SW 1271 (cell line): ENCODE measurements around the gene GNAO1.
"Not testable (repeated sequence)": the region's sequence is repeated elsewhere in the genome, so short reads cannot be mapped to it uniquely, and the experiment has no call there.

Source experiments
- DNase-seq, 2 experiments: peaks; one replicate each; lab custom pipeline; 2025; lab: John Stamatoyannopoulos, UW

Gene GNAO1

GRCh38 chr16:56366945-56367344 lies 175.7 kb downstream of the GNAO1 start:
- no peak for DNase-seq

DNA sequence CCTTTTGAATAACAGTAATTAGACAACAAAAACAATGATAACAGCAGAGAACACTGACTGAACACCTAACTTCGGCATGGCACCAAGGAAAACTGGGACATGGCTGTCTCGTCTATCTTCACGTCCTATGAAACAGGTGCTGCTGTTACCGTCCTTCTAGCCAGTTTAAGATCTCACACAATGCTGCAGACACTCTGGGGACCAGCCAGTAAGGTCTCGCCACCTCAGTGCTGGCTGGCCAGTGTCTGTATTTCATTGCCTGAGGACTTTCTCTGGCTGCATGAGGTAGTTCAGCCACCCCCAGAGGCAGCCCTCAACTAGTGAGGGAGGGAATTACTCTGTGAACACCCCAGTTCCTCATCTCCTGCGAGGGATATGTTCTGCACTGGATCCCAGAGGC lies 176.5 kb downstream of the GNAO1 start:
- DNase-seq: no peak

- DNase-seq: no peak
These were observed 177.3 kb downstream of the GNAO1 start for GRCh38 chr16:56368545-56368944.

DNA sequence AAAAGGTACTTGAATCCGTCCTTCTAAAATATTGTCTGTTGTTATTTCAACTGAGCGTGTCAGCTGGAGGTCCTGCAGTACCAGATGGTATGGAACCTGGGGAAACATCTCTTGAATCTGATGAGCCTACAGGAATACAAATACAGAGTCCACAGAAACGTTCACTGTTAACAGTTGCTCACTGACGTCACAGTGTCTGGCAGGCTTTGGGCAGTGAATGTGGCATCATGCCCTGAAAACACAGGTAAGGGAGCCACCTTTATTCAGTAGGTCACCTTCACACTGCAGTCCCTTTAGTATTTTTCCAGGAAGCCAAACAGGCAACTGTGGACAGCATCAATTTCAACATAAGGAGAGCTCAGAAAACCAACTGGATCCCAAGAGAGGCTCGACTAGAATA lies 177.9 kb downstream of the GNAO1 start:
- DNase-seq: no peak

GRCh38 chr16:56370185-56370874 lies 179.0 kb downstream of the GNAO1 start:
- DNase-seq: no peak

DNA sequence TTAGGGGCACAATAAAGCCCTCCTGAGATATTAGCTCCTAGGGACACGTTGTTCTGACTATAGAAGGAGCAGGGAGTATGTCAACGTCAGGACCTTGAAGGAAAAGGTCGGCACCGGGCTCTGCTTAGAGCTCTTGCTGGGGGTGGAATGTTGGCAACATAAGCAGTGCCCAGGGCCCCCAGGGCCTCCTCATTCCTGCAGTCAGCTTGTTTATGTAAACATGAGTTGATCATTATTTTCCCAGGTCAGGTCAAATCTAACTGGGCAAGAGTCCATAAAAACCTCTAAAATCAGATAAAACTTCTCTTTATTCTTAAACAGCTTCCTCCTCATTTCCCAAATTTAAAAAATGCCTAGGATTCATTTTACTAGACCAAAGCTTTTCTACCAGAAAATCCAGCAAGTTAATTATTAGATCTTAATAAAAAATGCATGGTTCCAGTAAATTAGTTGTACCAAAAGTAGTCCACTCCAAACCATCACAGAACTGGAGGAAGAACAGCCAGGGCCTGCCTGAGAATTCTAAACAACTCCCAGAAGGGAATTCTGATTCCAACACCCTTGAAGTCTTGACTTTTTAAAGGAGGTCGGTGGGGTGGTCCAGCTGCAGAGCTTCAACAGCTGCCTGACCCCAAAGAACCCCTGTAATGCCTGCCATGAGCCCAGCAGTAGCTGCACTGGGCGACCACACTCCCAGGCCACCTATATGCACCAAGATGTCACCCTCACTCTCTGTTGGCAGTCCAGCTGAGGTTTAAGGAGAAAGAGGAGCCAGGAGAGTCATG lies 179.8 kb downstream of the GNAO1 start:
- no peak for DNase-seq

GRCh38 chr16:56371660-56371937 lies 180.3 kb downstream of the GNAO1 start:
- DNase-seq: no peak

DNA sequence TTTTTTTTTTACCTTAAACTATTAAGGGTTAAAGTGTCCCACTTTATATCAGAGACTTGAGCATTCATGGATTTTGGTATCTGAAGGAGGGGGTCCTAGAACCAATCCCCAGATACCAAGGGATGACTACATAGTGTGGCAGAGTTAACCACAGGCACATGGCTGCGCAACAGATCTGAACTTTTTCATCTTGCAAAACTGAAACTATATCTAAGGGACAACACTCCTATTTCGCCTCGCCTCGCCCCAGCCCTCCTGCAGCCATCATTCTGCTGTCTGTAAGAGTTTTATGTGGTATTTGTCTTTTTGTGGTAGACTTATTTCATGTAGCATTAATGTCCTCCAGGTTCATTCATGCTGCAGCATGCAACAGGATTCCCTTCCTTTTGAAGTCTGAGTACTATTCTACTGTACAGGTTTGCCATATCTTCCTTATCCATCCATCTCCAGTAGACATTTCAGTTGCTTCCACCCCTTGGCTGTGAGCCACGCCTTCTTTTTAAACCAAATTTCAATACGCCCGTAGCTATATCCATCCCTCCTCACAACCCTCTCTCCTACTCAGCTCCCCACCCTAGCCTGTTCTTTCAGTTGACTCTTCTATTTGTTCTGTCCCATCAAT lies 180.8 kb downstream of the GNAO1 start:
- no peak for DNase-seq

- DNase-seq: no peak
These were observed 181.7 kb downstream of the GNAO1 start for GRCh38 chr16:56373003-56373402.

- DNase-seq: not testable (repeated sequence)
These were observed 184.5 kb downstream of the GNAO1 start for GRCh38 chr16:56375792-56376191.

DNA sequence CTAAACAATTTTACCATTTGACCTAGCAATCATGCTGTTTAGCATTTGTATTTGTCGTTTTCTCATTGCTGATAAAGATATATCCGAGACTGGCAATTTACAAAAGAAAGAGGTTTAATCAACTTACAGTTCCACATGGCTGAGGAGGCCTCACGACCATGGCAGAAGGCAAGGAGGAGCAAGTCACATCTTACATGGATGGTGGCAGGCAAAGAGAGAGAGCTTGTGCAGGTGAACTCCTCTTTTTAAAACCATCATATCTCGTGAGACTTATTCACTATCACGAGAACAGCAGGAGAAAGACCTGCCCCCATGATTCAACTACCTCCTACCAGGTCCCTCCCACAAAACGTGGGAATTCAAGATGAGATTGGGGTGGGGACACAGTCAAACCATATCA lies 187.8 kb downstream of the GNAO1 start:
- not testable (repeated sequence) for DNase-seq

- DNase-seq: not testable (repeated sequence)
These were observed 189.6 kb downstream of the GNAO1 start for GRCh38 chr16:56380778-56381485.

DNA sequence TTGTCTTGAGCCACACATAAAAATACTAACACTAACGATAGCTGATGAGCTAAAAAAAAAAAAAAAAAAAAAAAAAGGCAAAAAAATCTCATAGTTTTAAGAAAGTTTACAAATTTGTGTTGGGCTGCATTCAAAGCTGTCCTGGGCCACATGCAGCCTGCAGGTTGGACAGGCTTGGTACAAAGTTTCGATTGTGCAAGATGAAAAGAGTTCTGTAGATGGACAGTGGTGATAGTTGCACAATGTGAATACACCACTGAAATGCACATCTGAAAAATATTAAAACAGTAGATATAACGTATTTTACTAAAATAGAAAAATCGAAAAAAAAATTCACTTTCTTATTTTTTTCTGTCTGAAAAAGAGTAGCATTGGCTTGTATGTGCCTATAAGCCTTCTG lies 191.2 kb downstream of the GNAO1 start:
- DNase-seq: no peak

DNA sequence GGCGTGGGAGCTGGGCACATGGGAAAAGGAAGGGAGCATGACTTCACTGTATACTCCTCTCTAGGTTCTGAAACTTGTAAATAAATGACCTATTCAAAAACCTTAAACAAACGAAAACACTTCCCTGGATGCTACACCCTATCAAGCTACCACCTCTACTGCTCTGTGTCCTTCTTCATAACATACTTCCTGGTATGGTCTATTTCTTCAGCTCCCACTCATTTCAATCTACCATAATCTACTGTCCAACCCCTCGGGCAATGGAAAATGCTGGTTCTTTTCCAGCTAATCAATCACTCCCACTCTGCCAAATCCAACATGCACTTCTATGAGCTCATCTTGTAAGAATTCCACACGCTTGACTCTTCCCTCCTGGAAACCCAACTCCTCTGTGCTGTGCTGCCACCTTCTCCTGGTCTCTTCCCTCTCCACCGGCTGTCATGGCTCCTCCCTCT lies 191.6 kb downstream of the GNAO1 start:
- DNase-seq: no peak

DNA sequence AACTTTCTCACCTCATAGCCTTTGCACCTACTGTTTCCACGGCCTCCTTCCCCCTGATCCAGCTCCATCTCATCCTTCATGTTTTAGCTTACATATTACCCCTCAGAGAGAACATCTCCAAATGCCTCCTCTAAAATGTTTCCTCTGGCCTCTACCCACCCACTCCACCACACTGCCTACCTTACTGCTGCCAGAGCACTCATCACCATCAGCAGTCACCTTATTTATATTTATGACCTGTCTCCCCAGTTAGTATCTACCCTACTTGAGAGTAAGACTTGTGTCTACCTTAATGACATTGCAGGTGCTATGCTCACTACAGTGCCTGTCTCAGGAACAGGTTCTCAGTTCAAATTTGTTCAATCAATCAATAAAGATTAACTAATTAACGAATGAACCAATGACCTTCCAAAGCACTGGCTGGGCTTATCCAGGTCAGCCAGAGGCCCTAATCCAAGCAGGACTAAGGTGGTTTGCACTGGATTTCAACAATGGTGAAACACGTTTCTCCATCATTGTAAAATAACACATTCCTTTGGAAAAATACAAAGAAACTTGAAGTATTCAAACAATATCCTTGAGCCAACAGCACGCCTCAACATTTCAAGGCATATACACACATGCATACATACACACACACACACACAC lies 192.9 kb downstream of the GNAO1 start:
- DNase-seq: no peak

- no peak for DNase-seq
These were observed 196.1 kb downstream of the GNAO1 start for GRCh38 chr16:56387396-56387795.

DNA sequence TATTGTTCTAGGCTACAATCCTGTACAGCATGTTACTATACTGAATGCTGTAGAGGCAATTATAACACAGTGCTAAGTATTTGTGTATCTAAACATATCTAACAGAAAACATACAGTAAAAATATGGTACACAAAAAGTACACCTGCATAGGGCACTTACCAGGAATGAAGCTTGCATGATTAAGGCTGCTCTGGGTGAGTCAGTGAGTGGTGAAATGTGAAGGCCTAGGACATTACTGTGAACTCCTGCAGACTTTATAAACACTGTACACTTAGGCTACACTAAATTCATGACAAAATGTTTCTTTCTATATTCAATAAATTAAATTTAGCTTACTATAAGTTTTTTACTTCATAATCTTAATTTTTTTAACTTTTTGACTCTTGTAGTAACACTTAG lies 196.9 kb downstream of the GNAO1 start:
- no peak for DNase-seq

DNA sequence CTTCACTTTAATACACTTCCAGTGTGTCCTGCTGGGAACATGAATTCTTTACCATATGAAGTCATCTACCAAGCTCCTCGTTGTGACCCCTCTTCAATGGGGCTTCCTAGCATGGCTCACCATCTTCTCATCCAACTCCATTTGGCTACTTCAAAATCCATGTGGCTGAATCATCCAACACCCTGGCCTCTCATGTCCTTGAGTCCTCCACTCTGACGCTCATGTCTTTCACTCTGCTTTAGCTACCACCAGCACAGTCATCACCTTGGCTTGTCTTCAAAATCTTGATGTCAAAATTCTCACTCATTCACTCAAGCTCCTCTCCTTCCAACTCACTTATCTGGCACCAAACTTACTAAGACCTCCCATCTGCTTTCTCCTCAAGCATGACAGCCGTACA lies 198.3 kb downstream of the GNAO1 start:
- DNase-seq: peak; percentile 38 to 75

DNA sequence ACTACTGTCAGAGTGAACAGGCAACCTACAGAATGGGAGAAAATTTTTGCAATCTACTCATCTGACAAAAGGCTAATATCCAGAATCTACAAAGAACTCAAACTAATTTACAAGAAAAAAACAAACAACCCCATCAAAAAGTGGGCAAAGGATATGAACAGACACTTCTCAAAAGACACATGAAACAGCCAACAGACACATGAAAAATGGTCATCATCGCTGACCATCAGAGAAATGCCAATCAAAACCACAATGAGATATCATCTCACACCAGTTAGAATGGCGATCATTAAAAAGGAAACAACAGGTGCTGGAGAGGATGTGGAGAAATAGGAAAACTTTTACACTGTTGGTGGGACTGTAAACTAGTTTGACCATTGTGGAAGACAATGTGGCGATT lies 205.4 kb downstream of the GNAO1 start:
- not testable (repeated sequence) for DNase-seq

DNA sequence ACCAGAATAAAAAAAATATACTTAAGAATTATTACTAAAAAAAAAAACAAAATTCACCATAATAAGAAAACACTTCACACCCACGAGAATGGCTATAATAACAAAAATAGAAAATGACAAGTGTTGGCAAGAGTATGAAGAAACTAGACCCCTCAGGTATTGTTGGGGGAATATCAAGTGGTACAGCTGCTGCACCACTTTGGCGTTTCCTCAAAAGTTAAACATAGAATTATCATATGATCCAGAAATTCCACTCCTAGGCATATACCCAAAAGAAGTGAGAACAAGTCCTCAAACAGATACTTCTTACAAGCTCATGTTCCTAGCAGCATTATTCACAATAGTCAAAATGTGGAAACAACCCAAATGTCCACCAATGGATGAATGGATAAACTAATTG lies 207.8 kb downstream of the GNAO1 start:
- DNase-seq: no peak

- no peak for DNase-seq
These were observed 208.2 kb downstream of the GNAO1 start for GRCh38 chr16:56399486-56399885.

- DNase-seq: no peak
These were observed 209.2 kb downstream of the GNAO1 start for GRCh38 chr16:56400458-56400857.
